HG03354 (cell line): Measurements from ENCODE around the gene KCTD5.
"Not testable (repeated sequence)": the region's sequence is repeated elsewhere in the genome, so short reads cannot be mapped to it uniquely, and the experiment has no call there.

ENCODE experiments used
- ATAC-seq: cut with Tn5 transposase; IDR thresholded peaks from one replicate; pipeline ENCODE4 v1.9.1; 2021; ENCODE audit warnings: mild to moderate bottlenecking; ENCODE audit not compliant: unreplicated experiment, poor library complexity, severe bottlenecking

Gene KCTD5, protein sequence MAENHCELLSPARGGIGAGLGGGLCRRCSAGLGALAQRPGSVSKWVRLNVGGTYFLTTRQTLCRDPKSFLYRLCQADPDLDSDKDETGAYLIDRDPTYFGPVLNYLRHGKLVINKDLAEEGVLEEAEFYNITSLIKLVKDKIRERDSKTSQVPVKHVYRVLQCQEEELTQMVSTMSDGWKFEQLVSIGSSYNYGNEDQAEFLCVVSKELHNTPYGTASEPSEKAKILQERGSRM

DNA sequence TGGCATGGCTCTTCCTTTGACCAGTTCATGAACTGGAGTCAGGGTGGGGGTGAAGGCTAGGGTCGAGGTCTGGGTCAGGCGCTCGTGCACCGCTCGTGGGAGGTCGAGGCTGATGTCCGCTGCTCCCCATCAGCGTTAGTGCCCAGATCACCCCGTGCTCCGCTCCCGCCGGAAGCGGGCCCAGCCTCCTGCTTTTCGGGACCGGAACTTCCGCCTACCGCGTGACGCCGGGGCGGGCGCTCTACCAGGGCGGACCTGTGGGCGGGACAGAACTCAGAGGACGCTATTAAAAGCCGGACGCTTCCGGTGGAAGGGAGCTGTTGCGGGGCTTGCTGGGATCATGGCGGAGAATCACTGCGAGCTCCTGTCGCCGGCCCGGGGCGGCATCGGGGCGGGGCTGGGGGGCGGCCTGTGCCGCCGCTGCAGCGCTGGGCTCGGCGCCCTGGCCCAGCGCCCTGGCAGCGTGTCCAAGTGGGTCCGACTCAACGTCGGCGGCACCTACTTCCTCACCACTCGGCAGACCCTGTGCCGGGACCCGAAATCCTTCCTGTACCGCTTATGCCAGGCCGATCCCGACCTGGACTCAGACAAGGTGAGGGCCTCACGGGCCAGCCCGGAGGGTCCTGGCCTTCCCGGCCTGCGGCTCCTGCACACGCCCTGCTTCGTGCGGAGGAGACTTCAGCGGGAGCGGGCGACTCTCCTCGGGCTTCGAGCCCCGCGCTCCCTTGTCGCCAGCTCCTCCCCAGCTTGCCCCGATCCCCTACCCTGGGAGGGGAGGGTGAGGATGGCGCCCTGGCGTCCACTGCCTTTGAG, at the start of gene KCTD5:
Gene KCTD5, plus strand, starts transcription at position 315 of the 813 bp plus-strand sequence. Its CDS starts 26 bp downstream, at position 341.
- peak; percentile 73 for ATAC-seq

DNA sequence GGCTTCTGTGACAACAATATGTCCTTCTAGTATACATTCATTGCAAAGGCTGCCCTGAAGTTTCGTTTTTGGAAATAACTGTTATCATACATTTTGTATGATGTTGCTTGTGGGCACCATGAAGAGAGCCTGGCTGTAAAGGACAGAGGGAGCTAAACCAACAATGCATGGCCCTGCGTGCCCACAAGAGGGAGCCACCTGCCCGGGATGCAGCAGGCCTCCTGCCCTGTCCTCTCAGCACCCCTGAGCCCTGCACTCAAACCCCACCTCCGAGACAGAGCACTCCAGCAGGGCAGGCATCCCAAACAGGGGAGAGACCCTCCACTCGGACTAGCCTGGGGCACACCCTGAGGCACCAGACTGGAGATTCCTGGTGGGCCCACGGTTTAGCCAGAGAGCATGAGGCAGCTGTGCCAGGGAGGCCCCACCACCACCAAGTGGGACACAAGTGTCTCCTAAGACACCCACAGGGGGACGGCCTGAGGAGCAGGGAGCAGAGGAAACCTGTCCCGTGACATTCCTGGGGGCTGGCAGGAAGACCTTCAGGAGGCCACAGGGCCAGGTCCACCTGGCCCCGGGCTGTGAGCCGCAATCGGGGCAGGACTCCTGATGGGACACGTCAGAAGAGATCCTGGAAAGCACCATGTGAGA, 43.1 kb upstream of the KCTD5 start:
- ATAC-seq, result peak; percentile 38

DNA sequence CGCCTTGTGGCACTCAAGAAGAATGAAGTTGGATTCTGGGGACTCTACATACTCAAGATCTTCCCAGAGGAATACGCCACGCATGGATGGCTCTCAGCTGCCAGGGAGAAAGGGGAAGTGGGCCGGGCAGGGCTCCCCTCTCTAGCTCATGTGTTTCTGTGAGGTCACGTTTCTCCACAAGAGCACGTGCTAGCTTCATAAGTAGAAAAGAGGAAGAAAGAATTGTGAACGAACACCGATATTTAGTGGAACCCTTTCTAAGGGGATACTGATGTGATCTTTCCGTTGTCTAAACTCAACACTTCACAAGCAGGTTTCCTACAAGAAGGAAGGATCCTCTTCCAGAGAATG, 42.6 kb upstream of the KCTD5 start:
- ATAC-seq, result peak; percentile 53

DNA sequence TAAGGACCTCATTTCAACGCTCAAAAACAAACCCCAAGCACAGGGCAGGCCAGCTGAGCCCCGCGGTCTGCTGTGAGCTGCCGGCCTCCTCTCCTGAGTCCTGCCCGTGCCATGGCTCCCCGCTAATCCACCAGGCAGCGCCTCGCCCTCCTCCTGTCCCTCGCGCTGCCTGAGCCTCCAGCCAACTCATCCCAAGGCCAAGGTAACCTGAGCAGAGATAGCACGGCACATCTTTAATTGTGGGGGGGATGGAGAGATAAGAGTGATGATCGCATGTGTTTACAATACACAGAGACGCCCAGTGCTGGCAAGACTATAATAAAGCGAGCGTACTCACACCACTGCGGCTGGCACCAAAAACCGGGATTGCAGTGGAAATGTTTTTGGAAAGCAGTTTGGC, 39.8 kb upstream of the KCTD5 start:
- not testable (repeated sequence) for ATAC-seq

DNA sequence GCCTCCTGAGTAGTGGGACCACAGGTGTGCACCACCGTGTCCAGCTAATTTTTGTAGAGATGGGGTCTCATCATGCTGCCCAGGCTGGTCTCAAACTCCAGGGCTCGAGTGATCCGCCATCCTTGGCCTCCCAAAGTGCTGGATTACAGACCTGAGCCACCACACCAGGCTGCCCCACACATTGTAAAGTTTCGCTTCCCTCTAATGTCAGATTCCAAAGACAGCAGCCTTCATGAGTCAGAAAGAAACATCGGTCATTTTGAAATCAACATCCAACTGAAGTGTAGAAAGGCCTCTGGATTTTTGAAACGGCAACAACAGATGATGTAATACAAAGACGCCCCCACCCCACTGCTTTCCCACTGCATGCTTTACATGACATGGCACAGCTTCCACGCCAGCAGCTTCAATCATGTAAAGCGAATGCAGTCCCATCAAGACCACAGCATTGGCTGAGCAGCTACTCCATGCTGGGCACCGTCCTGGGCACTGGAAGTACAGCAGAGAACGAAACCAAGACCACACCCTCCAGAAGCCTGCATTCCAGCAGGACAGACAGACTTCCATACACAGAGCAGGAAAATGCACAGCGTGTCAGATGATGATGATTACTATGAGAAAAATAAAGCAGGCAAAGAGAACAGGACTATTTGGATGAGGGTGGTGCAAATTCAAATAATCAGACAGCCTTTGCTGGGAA, 37.4 kb upstream of the KCTD5 start:
- not testable (repeated sequence) for ATAC-seq

DNA sequence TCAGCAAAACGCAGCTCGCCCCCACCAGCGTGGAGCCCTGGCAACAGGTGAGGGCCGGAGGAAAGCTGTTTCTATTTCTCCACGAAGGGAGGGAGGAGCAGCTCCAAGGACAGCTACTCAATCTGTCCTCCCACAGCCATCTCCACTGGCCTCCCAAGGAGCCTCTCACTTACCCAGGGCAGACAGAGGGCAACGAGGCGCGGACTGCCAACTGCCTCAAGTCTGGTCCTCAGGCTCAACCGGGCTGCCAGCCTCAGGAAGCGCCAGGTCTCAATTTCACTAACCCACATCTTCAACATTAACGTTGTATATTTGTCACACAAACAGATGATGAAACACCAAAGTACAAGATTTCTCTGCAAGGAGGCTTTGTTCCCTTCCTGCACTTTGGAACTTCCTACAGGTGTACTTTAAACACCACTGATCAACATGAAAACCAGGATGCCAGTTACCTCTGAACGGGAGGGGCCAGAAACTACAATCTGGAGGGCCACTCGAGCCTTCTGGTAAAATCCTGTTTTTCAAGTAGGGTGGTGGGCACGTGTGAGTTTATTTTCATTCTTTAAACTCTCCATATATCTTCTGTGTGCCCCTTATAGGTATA, 31.0 kb upstream of the KCTD5 start:
- not testable (repeated sequence) for ATAC-seq

DNA sequence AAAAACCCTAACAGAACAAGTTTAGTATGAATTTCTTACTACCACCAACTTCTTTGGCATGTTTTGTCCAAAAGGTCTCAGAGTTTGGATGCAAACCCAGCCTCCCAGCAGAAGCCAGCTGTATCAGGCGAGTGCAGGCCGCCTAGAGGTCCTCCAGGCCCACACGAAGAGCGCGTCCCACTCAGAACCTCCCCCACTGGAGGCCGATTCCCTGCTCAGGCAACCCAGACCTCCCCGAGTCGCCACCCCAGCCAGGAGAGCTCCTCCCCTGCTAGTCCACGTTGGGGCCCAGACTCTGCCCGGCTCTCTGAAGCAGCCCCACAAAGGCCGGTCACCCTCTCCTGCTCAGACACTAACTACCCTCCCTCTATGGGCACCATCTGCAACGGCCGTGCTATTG, 28.4 kb upstream of the KCTD5 start:
- not testable (repeated sequence) for ATAC-seq

DNA sequence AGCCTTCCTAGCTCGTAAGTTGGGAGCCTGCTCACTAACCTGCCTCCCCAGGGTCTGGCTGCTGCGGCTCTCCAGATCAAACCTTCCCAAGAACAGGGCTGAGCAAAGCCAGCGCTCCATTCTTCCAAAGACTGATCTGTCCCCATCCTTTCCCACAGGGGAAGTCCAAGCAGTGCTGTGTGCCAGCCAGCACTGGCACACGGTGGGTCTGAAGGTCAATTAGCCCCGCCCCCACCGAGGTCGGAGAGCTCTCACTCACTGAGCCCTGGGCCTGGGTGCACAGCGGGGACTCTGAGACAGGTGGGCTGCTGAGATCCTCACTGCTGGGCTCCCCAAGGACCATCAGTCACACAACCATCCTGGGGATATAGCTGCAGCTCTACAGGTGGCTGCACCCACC, 27.4 kb upstream of the KCTD5 start:
- ATAC-seq, result not testable (repeated sequence)

DNA sequence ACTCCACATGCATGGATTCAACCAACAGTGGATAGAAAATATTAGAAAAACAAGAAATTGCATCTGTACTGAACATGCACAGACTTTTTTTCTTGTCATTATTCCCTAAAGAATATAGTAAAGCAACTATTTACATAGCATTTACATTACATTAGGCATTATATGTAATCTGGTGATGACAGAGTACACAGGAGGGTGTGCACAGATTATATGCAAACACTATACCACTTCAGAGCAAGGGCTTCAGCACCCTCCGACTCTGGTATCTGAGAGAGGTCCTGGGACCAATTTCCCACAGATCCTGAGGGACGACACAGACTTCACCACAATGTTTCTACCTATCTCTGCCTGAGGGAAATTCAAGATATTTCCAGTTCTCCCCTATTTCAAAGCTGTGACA, 25.3 kb upstream of the KCTD5 start:
- ATAC-seq, result no peak

DNA sequence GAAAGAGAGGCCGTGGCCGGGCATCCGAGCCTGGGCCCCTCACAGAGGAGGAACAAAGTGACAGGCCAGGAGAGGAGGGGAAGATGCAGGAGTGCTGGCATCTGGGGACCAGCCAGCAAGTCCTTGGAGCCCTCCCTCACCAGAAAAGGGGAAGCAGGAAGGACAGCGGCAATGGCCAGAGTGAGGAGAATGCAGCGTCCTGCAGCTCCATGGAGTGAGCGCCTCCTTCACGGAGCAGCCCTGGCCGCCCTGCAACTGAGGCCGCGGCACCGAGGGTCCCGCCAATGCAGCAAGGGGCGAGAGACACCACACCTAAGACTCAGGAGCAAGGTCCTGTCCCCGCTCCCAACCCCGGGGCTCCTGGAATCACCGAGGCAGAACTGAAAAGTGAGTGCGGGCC, 24.5 kb upstream of the KCTD5 start:
- ATAC-seq, result not testable (repeated sequence)

DNA sequence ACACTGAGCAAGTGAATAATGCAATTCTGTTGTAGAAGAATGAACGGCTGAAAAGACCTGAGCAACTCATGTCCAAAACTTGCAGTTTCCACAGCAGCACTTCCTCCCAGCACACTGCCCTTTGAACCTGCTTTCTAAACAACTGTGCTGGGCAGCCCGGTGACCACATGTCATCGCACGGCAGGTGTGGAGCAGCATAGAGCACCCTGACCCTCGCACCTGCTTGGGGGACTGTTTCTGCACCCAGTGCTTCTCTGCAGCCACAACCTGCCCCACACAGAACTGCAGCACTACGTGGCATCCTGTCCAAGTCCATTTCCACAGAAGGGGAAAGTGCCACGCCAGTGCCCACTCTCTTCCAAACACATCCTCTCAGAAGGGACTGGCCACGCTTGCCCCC, 22.8 kb upstream of the KCTD5 start:
- ATAC-seq, result not testable (repeated sequence)

DNA sequence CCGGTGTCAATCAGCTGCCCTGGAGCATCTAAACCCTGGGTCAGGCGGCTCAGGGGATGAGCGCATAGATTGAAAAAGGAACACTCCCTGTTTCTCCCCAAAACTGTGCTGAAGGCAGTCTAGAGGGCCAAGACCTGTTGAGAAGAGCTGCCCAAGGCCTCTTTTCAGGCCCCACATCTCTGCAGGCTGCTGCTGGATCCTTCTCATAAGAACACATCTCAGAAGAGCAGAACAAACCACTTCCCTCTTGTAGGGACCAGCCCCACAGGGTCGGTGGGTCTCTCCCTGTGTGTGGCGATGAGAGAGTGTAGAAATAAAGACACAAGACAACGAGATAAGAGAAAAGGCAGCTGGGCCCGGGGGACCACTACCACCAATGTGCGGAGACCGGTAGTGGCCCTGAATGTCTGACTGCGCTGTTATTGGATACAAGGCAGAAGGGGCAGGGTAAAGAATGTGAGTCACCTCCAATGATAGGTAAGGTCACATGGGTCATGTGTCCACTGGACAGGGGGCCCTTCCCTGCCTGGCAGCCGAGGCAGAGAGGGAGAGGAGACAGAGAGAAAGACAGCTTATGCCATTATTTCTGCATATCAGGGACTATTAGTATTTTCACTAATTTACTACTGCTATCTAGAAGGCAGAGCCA, 22.2 kb upstream of the KCTD5 start:
- not testable (repeated sequence) for ATAC-seq

DNA sequence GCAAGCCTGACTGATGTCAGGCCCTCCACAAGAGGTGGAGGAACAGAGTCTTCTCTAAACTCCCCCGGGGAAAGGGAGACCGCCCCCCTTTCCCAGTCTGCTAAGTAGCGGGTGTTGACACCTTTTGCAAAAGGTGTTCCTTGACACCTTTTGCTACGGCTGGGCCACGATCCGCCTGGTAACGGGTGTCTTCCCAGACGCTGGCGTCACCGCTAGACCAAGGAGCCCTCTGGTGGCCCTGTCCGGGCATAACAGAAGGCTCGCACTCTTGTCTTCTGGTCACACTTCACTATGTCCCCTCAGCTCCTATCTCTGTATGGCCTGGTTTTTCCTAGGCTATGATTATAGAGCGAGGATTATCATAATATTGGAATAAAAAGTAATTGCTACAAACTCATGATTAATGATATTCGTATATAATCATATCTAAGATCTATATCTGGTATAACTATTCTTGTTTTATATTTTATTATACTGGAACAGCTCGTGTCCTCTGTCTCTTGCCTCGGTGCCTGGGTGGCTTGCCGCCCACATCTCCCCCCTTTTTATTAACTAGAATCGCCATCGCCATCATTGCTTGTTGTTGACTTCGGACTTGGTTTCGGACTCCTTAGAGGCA, 21.5 kb upstream of the KCTD5 start:
- not testable (repeated sequence) for ATAC-seq

DNA sequence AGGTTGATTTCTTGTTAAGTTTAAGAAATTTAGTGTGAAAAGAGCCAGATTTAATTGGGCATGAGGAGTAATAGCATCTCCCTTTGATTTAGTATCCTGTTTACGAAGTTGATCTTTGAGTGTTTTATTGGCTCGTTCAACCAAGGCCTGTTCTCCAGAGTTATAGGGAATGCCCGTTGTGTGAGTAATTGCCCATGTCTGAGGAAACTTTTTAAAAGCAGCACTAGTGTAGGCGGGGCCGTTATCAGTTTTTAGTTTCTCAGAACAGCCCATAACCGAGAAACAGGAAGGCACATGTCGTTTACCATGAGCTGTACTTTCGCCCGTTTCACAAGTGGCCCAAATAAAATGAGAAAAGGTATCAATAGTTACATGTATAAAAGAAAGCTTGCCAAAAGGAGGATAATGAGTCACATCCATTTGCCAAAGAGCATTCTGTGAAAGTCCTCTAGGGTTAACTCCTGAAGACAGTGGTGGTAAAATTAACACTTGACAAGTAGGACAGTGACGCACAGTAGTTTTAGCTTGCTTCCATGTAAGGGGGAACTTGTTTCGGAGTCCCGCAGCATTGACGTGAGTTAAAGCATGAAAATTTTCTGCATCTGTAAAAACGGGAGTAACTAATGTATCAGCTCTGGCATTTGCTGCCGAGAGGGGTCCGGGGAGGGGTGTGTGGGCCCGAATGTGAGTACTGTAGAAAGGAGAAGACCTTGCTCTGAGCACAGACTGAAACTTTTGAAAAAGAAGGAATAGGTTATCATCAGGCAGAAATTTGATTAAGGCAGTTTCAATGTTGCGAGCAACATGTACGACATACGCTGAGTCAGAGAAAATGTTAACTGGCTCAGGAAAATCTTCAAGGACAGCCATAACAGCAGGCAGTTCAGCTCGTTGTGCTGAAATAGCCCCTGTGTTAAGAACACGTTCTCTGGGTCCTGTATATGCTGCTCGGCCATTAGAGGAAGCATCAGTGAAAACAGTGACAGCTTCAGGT, 18.5 kb upstream of the KCTD5 start:
- no peak for ATAC-seq

DNA sequence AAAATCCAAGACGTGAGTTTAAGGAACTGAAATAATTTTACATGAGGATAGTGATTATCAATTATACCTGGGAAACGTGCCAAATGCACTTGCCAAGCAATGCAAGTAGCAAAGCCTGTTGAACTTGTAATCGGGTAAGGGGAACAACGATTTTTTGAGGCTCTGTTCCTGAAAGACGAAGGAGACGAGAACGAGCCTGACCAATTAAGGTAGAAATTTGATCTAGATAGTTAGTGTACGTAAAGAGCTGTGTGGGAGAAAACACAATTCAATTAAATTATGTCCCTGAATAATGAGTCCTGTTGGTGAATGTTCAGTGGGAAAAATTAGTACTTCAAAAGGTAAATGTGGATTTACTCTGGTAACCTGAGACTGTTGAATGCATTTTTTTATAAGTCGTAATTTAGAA, 17.7 kb upstream of the KCTD5 start:
- no peak for ATAC-seq

DNA sequence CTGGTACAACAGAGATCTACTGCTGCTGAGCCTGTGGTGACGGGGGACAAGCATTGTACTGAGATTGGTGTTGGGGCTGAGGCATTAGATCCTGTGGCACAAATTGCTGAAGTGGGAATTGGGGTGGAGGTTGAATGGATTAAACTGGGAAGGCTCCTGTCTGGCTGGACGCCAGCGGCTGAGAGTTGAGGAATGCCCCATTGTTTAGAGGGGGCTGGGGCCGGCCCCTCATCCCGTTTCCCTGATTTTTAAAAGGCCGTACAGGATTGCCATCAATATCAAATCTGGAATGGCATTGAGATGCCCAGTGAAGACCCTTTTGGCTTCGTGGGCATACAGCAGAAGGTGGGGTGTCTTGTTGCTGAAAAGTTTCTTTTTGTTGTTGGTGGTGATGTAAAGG, 15.7 kb upstream of the KCTD5 start:
- not testable (repeated sequence) for ATAC-seq

DNA sequence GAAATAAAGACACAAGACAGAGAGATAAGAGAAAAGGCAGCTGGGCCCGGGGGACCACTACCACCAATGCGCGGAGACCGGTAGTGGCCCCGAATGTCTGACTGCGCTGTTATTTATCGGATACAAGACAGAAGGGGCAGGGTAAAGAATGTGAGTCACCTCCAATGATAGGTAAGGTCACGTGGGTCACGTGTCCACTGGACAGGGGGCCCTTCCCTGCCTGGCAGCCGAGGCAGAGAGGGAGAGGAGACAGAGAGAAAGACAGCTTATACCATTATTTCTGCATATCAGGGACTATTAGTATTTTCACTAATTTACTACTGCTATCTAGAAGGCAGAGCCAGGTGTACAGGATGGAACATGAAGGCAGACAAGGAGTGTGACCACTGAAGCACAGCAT, 12.7 kb upstream of the KCTD5 start:
- ATAC-seq, result not testable (repeated sequence)

DNA sequence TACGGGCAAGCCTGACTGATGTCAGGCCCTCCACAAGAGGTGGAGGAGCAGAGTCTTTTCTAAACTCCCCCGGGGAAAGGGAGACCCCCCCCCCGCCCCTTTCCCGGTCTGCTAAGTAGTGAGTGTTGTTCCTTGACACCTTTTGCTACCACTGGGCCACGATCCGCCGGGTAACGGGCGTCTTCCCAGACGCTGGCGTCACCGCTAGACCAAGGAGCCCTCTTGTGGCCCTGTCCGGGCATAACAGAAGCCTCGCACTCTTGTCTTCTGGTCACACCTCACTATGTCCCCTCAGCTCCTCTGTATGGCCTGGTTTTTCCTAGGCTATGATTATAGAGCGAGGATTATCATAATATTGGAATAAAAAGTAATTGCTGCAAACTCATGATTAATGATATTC, 12.3 kb upstream of the KCTD5 start:
- not testable (repeated sequence) for ATAC-seq
